ENCODE data around the gene SPA17. TPM values are rescaled to one million over a fixed set of nuclear protein-coding genes. Genes with fewer than 3 reads are reported as not detected.
A peak's percentile ranks its signal among the peaks of the same experiment; 100 is the strongest.

SPA17 gene
- total RNA-seq, 1 donor from 2014 or later, result 67.2 TPM

- H4K20me1 ChIP-seq (ENCODE audit: low read depth), result no peaks in the 10 kb centered on the region
- DNase-seq (ENCODE audit: low spot score), result peak; percentile 85
- H3K36me3 ChIP-seq, result no peaks in the 10 kb centered on the region
- Mint-ChIP-seq H3K27ac (peak overlapping the region; percentile 16), H3K4me1 (peaks cover 9% of the 10 kb centered on the region), H3K9me3 (no peaks in the 10 kb centered on the region), H3K27me3 (ENCODE audit: insufficient read depth, low read depth) (no peaks in the 10 kb centered on the region), H3K36me3 (peaks cover 2% of the 10 kb centered on the region), H3K4me3 (peak overlapping the region; percentile 28)
- H3K27ac ChIP-seq, result no peak overlapping the region
- H3K9ac ChIP-seq, result no peak overlapping the region
- no peaks in the 10 kb centered on the region for H3K79me2 ChIP-seq (ENCODE audit: low read depth)
- H2AFZ ChIP-seq (replicated peaks), result peak overlapping the region; percentile 55
- H3F3A ChIP-seq (ENCODE audit: low read depth), result no peaks in the 10 kb centered on the region
- H3K27me3 ChIP-seq, result no peaks in the 10 kb centered on the region
- H3K9me3 ChIP-seq (ENCODE audit: low read depth), result no peaks in the 10 kb centered on the region
- H3K4me1 ChIP-seq, result peaks cover 3% of the 10 kb centered on the region
- no peak overlapping the region for H3K4me2 ChIP-seq
- TF ChIP-seq CTCF (IDR thresholded peaks at IDR 0.05) (peak; percentile 86), EZH2 (IDR thresholded peaks at IDR 0.05) (no peak)
- H3K4me3 ChIP-seq, result no peak overlapping the region
These were observed 29.1 kb upstream of the SPA17 start for GRCh38 chr11:124644426-124645280.

- no peaks in the 10 kb centered on the region for H3K36me3 ChIP-seq
- no peaks in the 10 kb centered on the region for H3K27me3 Mint-ChIP-seq (ENCODE audit: insufficient read depth, low read depth)
These were observed 27.6 kb upstream of the SPA17 start for GRCh38 chr11:124646148-124646547.

GRCh38 chr11:124648610-124649009 lies 25.1 kb upstream of the SPA17 start:
- H4K20me1 ChIP-seq (ENCODE audit: low read depth), result no peaks in the 10 kb centered on the region
- H3K27me3 ChIP-seq, result no peaks in the 10 kb centered on the region
- H3K36me3 Mint-ChIP-seq, result peaks cover 9% of the 10 kb centered on the region
- no peaks in the 10 kb centered on the region for H3K27me3 Mint-ChIP-seq (ENCODE audit: insufficient read depth, low read depth)
- peaks cover 3% of the 10 kb centered on the region for H3K4me1 ChIP-seq
- no peak for TF ChIP-seq CTCF (IDR thresholded peaks at IDR 0.05)
- TF ChIP-seq EZH2phosphoT487 (IDR thresholded peaks at IDR 0.05), result no peak
- no peak for TF ChIP-seq EZH2 (IDR thresholded peaks at IDR 0.05)
- no peak overlapping the region for H3K27ac ChIP-seq
- no peaks in the 10 kb centered on the region for H3K79me2 ChIP-seq (ENCODE audit: low read depth)
- no peaks in the 10 kb centered on the region for H3K9me3 ChIP-seq (ENCODE audit: low read depth)
- H3K27ac Mint-ChIP-seq, result no peak overlapping the region
- H3K4me3 ChIP-seq, result no peak overlapping the region
- no peaks in the 10 kb centered on the region for H3K36me3 ChIP-seq
- H3F3A ChIP-seq (ENCODE audit: low read depth), result no peaks in the 10 kb centered on the region
- H3K4me1 Mint-ChIP-seq, result peaks cover 9% of the 10 kb centered on the region
- DNase-seq (ENCODE audit: low spot score), result no peak
- no peak overlapping the region for H3K4me2 ChIP-seq
- H2AFZ ChIP-seq (replicated peaks), result no peak overlapping the region
- H3K9ac ChIP-seq, result no peak overlapping the region
- no peaks in the 10 kb centered on the region for H3K9me3 Mint-ChIP-seq
- H3K4me3 Mint-ChIP-seq, result no peak overlapping the region

More at GRCh38 chr11:124646148-124646547, 27.6 kb upstream of the SPA17 start:
- H3K9me3 ChIP-seq (ENCODE audit: low read depth), result no peaks in the 10 kb centered on the region
- no peak overlapping the region for H3K9ac ChIP-seq
- H3K36me3 Mint-ChIP-seq, result peaks cover 3% of the 10 kb centered on the region
- no peaks in the 10 kb centered on the region for H3K27me3 ChIP-seq
- no peak overlapping the region for H3K27ac Mint-ChIP-seq
- no peaks in the 10 kb centered on the region for H4K20me1 ChIP-seq (ENCODE audit: low read depth)
- no peaks in the 10 kb centered on the region for H3K9me3 Mint-ChIP-seq
- H3K4me1 Mint-ChIP-seq, result peaks cover 9% of the 10 kb centered on the region
- no peak overlapping the region for H3K27ac ChIP-seq
- H3K4me3 Mint-ChIP-seq, result no peak overlapping the region
- peaks cover 3% of the 10 kb centered on the region for H3K4me1 ChIP-seq
- no peaks in the 10 kb centered on the region for H3K79me2 ChIP-seq (ENCODE audit: low read depth)
- H3K4me2 ChIP-seq, result no peak overlapping the region
- no peak for DNase-seq (ENCODE audit: low spot score)
- H3K4me3 ChIP-seq, result no peak overlapping the region
- H3F3A ChIP-seq (ENCODE audit: low read depth), result no peaks in the 10 kb centered on the region
- no peak overlapping the region for H2AFZ ChIP-seq (replicated peaks)
- TF ChIP-seq CTCF (IDR thresholded peaks at IDR 0.05) (no peak), EZH2phosphoT487 (IDR thresholded peaks at IDR 0.05) (no peak), EZH2 (IDR thresholded peaks at IDR 0.05) (no peak)
